ENCODE results near the gene TP53TG3E. TPM values are rescaled to one million over a fixed set of nuclear protein-coding genes. Genes with fewer than 3 reads are reported as not detected.
"Not testable (repeated sequence)": the region's sequence is repeated elsewhere in the genome, so short reads cannot be mapped to it uniquely, and the experiment has no call there.

Gene TP53TG3E
- total RNA-seq, result not detected in 2 replicates
- not detected in 2 replicates for polyA plus RNA-seq

- H3K9me2 ChIP-seq (replicated peaks; ENCODE audit: insufficient read depth); H4K20me1 ChIP-seq (ENCODE audit: insufficient read depth, poor library complexity, severe bottlenecking); H3K9me3 ChIP-seq (ENCODE audit: low read depth); H3K27me3 ChIP-seq; H3K4me3 ChIP-seq; H2AFZ ChIP-seq; H3K4me1 ChIP-seq (ENCODE audit: insufficient read depth); DNase-seq (ENCODE audit: low spot score); H3K27ac ChIP-seq; H3K79me2 ChIP-seq; H3K4me2 ChIP-seq; H3K36me3 ChIP-seq (replicated peaks; ENCODE audit: insufficient read depth, low read depth): not testable (repeated sequence)
- WGBS (ENCODE audit: low lambda C conversion rate, missing lambda C conversion rate), result no CpG with 5 or more reads among the region's 25 CpGs
These were observed at the start of gene TP53TG3E for GRCh38 chr16:33304006-33304405. Gene TP53TG3E, plus strand, starts transcription at chr16:33304306. Its CDS starts 68 bp downstream, at chr16:33304374.

- not testable (repeated sequence) for H3K9me2 ChIP-seq (replicated peaks; ENCODE audit: insufficient read depth); H3K4me2 ChIP-seq; H3K27me3 ChIP-seq; H4K20me1 ChIP-seq (ENCODE audit: insufficient read depth, poor library complexity, severe bottlenecking); H2AFZ ChIP-seq; H3K4me3 ChIP-seq; H3K27ac ChIP-seq; H3K9me3 ChIP-seq (ENCODE audit: low read depth); H3K4me1 ChIP-seq (ENCODE audit: insufficient read depth); H3K36me3 ChIP-seq (replicated peaks; ENCODE audit: insufficient read depth, low read depth); DNase-seq (ENCODE audit: low spot score); H3K79me2 ChIP-seq
- WGBS (ENCODE audit: low lambda C conversion rate, missing lambda C conversion rate), result 73% methylated on average over 4 of the region's 4 CpGs
These were observed 32.3 kb downstream of the TP53TG3E start for GRCh38 chr16:33336226-33337012.

- not testable (repeated sequence) for H3K4me2 ChIP-seq; H3K79me2 ChIP-seq; H4K20me1 ChIP-seq (ENCODE audit: insufficient read depth, poor library complexity, severe bottlenecking); H3K9me3 ChIP-seq (ENCODE audit: low read depth); H3K4me3 ChIP-seq; H3K27me3 ChIP-seq; H3K27ac ChIP-seq; DNase-seq (ENCODE audit: low spot score); H3K36me3 ChIP-seq (replicated peaks; ENCODE audit: insufficient read depth, low read depth); H3K9me2 ChIP-seq (replicated peaks; ENCODE audit: insufficient read depth); H2AFZ ChIP-seq; H3K4me1 ChIP-seq (ENCODE audit: insufficient read depth)
- WGBS (ENCODE audit: low lambda C conversion rate, missing lambda C conversion rate), result 68% methylated on average over 5 of the region's 5 CpGs
These were observed 33.8 kb downstream of the TP53TG3E start for GRCh38 chr16:33337627-33338542.

GRCh38 chr16:33338543-33338951 lies 34.4 kb downstream of the TP53TG3E start:
- not testable (repeated sequence) for H3K27ac ChIP-seq; H3K4me3 ChIP-seq; DNase-seq (ENCODE audit: low spot score); H3K36me3 ChIP-seq (replicated peaks; ENCODE audit: insufficient read depth, low read depth); H3K4me2 ChIP-seq; H2AFZ ChIP-seq; H3K4me1 ChIP-seq (ENCODE audit: insufficient read depth); H3K9me2 ChIP-seq (replicated peaks; ENCODE audit: insufficient read depth); H3K27me3 ChIP-seq; H4K20me1 ChIP-seq (ENCODE audit: insufficient read depth, poor library complexity, severe bottlenecking); H3K79me2 ChIP-seq; H3K9me3 ChIP-seq (ENCODE audit: low read depth)
- WGBS (ENCODE audit: low lambda C conversion rate, missing lambda C conversion rate), result 76% methylated on average over 2 of the region's 2 CpGs

- 82% methylated on average over 4 of the region's 4 CpGs for WGBS (ENCODE audit: low lambda C conversion rate, missing lambda C conversion rate)
- not testable (repeated sequence) for H3K27ac ChIP-seq, H3K4me3 ChIP-seq
These were observed 35.3 kb downstream of the TP53TG3E start for GRCh38 chr16:33339093-33340061.

More at GRCh38 chr16:33339093-33340061, 35.3 kb downstream of the TP53TG3E start:
- not testable (repeated sequence) for H2AFZ ChIP-seq; H3K36me3 ChIP-seq (replicated peaks; ENCODE audit: insufficient read depth, low read depth); H3K9me3 ChIP-seq (ENCODE audit: low read depth); H4K20me1 ChIP-seq (ENCODE audit: insufficient read depth, poor library complexity, severe bottlenecking); H3K27me3 ChIP-seq; H3K9me2 ChIP-seq (replicated peaks; ENCODE audit: insufficient read depth); H3K4me1 ChIP-seq (ENCODE audit: insufficient read depth); H3K79me2 ChIP-seq; H3K4me2 ChIP-seq
- DNase-seq (ENCODE audit: low spot score), result peak; percentile 58

Small RNA genes within 50 kb of the gene (small RNA-seq; reads per million reads assigned to genes)
- not detected for gene AC141257.3

Other genes with a start within 250 kb of the TP53TG3E start
- gene TP53TG3C, start 110.1 kb upstream of the TP53TG3E start, total RNA-seq, result not detected in 2 replicates
- not detected in 2 replicates for gene TP53TG3C, start 110.1 kb upstream of the TP53TG3E start, polyA plus RNA-seq
- not detected in 2 replicates for gene TP53TG3B, start 56.5 kb downstream of the TP53TG3E start, total RNA-seq
- not detected in 2 replicates for gene TP53TG3B, start 56.5 kb downstream of the TP53TG3E start, polyA plus RNA-seq
- not detected in 2 replicates for gene TP53TG3F, start 155.3 kb downstream of the TP53TG3E start, total RNA-seq
- not detected in 2 replicates for gene TP53TG3F, start 155.3 kb downstream of the TP53TG3E start, polyA plus RNA-seq